Stimulated activated naive CD4-positive, alpha-beta T cell treated with Interleukin-2 at 50 U/mL for 16 hours (primary cell): ENCODE measurements around the gene WDR54.
"Not testable (repeated sequence)": the region's sequence is repeated elsewhere in the genome, so short reads cannot be mapped to it uniquely, and the experiment has no call there.

Source experiments
- DNase-seq: peaks from one replicate; lab custom pipeline; 2025; lab: John Stamatoyannopoulos, UW

The WDR54 gene

GRCh38 chr2:74429487-74430451, 8.2 kb downstream of the WDR54 start:
- no peak for DNase-seq

GRCh38 chr2:74430502-74430901, 9.0 kb downstream of the WDR54 start:
- DNase-seq: no peak

- no peak for DNase-seq
Measured at GRCh38 chr2:74436111-74436805, 14.7 kb downstream of the WDR54 start.

GRCh38 chr2:74436848-74437695, 15.5 kb downstream of the WDR54 start:
- no peak for DNase-seq

- no peak for DNase-seq
Measured at GRCh38 chr2:74438248-74438647, 16.7 kb downstream of the WDR54 start.

- DNase-seq: no peak
Measured at GRCh38 chr2:74439373-74439772, 17.8 kb downstream of the WDR54 start.

GRCh38 chr2:74439803-74440377, 18.4 kb downstream of the WDR54 start:
- DNase-seq: no peak

- DNase-seq: peak; percentile 29
Measured at GRCh38 chr2:74440378-74441169, 19.0 kb downstream of the WDR54 start.

GRCh38 chr2:74441170-74441689, 19.7 kb downstream of the WDR54 start:
- DNase-seq: no peak

GRCh38 chr2:74441690-74442482, 20.4 kb downstream of the WDR54 start, which contains the start of gene RTKN:
Gene RTKN (minus strand): TSS chr2:74441937. CDS start chr2:74441816, 121 bp downstream.
- DNase-seq: no peak

- DNase-seq: not testable (repeated sequence)
Measured at GRCh38 chr2:74442483-74443297, 21.2 kb downstream of the WDR54 start.

- DNase-seq: no peak
Measured at GRCh38 chr2:74444498-74445318, 23.2 kb downstream of the WDR54 start.

- no peak for DNase-seq
Measured at GRCh38 chr2:74447230-74447999, 25.9 kb downstream of the WDR54 start.

GRCh38 chr2:74448771-74449170, 27.2 kb downstream of the WDR54 start:
- DNase-seq: no peak

- no peak for DNase-seq
Measured at GRCh38 chr2:74450570-74451190, 29.1 kb downstream of the WDR54 start.

GRCh38 chr2:74454654-74455511, 33.4 kb downstream of the WDR54 start, which contains the start of gene INO80B:
Gene INO80B (plus strand): TSS chr2:74455087. CDS start chr2:74455117, 30 bp downstream.
- peak; percentile 94 for DNase-seq
